Mammary epithelial cell (primary cell): ENCODE measurements around the gene ABHD6.

ENCODE experiments used
- CTCF ChIP-seq, 2 donors: IDR thresholded peaks in 1 of 2; conservative IDR thresholded peaks in 1 of 2; 2 replicates each; pipeline ENCODE4 v1.5.1; 2011 to 2012; ENCODE audit warnings: inconsistent platforms in 2 of 2, low read length in 2 of 2, mild to moderate bottlenecking in 2 of 2, control low read depth in 1 of 2, low read depth in 1 of 2; ENCODE audit not compliant: insufficient read depth in 1 of 2; ENCODE audit errors: extremely low read depth in 1 of 2
- EZH2 ChIP-seq: IDR thresholded peaks from 2 replicates; pipeline ENCODE4 v1.6.1; 2012; ENCODE audit warnings: low read length, inconsistent platforms, borderline replicate concordance

- TF ChIP-seq CTCF (conservative IDR thresholded peaks at IDR 0.05 in 1 of 2, IDR thresholded peaks at IDR 0.05 in 1 of 2; ENCODE audit: extremely low read depth in 1 of 2, insufficient read depth in 1 of 2, low read depth in 1 of 2, low read length in 2 of 2) = no peak
- no peak for TF ChIP-seq EZH2
Observed at GRCh38 chr3:58235970-58236369, 1.6 kb upstream of the ABHD6 start.
